GM18951 (cell line): ENCODE data around the gene RUNX1.

Experiments
- POLR2A ChIP-seq: IDR thresholded peaks from 4 replicates; pipeline ENCODE4 v1.6.1; 2011; ENCODE audit warnings: mild to moderate bottlenecking; ENCODE audit not compliant: insufficient read length, insufficient read depth; ENCODE audit errors: extremely low read depth
- in situ Hi-C: fragments of 300-500 bp; cut with MboI; formaldehyde crosslinking; loops from one replicate; pipeline ENCODE4 v1.12.0; 2022; ENCODE audit warnings: low sequenced_read_pairs, mixed read lengths, inconsistent platforms; ENCODE audit not compliant: unreplicated experiment

Gene RUNX1

DNA sequence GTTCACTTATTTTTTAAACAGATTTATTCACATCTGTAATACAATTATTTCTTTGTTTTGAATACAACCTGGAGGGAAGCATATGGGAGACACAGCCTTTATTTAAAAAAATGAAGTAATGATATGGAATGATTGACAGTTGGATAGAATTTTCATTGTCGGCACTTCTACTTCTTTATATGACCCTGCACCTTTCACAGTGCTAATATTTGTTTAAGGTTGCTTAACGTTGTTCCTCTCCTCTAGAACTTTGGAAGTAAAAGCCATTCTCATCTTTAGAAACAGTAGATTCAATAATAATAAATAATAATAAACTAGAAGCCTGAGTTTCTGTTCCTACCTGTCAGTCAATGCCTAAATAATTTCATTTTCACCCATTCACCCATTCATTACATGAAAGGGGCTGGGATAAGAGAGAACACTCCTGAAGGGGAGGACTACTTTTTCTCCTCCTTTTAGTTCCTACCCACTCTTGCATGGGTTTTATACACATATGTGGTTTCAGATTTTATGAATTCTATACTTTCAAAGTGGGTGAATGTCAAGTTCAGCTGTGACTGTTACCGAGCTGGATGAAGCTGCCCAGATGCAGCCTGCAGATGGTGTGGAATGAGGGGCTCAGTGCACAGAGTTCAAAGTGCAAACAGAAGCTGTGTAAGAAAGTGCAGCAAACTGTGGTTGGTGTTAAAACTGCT, 9.4 kb downstream of the RUNX1 start:
- TF ChIP-seq POLR2A, result no peak
- in situ Hi-C loops, result no loop called here

DNA sequence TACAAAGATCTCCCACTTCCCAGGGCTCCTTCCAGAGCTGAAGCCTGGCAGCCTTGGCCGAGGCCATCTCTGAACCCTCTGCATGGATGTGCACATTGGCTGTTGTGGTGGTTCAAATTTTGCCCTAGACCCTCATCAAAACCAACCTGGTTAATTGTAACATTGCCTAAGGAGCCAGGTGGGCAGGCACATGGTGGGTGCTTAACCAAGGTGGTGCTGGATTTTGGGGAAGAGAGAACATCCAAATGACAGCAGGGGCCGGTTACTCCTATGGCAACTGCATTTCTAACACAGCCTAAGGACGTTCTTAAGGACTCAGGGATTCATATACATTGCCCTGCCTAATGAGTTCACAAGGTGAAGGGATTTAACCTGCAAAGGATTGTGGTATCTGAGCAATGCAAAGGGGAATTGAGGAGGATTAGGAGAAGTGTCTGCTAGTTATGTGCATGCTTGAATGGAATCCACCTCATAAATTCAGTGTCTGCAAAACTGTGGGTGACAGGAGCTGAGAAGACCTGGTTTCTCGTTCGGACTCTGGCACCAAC, 10.3 kb downstream of the RUNX1 start:
- no peak for TF ChIP-seq POLR2A
- in situ Hi-C loops, result no loop called here

DNA sequence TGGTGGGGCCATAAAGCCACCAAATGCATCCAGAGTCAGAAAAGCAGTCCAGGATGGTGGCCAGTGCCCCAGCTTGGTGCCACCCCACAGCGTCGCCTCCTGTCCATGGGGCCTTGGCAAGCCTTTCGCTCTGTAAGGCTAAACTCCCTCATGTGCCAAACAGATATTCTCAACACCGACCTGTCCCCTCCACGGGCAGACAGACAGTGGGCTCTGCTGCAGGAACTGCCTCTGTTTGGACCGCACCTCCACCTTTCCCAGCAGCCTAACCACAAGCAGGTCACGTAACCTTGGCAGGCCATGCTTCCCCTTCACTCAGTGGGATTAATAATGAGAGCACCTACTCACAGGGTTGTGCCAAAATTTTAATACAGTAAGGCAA, 11.7 kb downstream of the RUNX1 start:
- TF ChIP-seq POLR2A, result no peak
- in situ Hi-C loops, result no loop called here

DNA sequence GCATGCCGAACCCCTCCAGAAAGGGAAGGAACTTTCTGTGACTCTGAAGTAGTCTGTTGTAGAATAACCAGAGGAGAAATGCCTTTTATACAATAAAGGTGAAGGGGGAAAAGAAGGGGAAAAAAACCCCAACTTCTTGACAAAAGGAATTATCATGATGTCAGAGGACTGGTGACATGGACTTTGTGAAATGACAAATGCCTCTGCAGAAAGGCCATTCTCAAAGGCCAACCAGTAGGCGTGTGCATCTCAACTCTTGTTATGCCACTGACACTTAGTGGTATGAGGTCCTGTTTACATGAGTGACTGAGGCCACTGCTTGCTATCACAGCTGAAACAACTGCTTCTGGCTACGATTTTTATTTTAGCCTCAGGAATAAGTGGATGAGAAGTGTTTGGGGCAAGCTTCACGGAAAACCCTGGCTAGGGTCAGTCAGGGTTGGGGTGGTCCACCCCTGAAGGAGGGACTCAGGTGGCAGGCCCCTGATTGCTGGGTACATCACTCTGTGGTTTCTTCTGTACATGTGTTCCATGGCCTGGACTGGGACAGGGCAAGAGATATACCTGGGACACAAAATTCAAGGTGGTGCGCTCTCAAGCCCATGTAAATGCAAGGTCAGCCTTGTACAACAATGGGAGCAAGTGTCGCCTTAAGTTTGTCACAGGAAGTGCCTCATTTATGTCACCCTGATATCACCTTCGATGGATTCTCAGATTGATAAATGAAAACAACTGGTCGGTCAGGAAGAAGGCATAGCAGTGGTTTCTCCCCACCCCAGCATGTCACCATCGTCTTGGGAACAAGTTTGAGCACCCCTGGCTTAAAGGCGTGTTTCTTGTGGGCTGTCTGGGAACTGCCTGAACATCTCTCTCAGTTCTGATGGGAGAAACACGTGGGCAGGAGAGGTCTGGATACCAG, 12.4 kb downstream of the RUNX1 start:
- in situ Hi-C loops, result no loop called here
- TF ChIP-seq POLR2A, result no peak

DNA sequence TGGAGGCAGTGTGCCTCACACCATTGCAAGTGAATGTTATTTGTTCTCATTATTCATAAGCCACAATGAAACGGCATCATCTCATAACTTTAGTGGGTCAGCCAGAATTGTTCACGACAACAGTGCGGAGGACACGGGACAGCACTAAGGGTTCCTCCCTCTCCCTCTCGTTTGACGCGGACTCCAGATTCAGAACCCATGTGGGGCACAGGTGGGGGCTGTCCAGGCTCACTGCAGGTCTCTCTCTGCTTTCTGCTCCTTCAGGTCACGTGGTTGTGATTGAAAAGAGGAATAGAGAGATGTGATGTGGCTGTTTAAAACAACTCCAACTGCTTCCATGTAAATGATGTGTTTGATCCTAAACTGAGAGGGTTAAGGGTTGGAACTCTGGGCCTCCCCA, 13.5 kb downstream of the RUNX1 start:
- in situ Hi-C loops, result no loop called here
- no peak for TF ChIP-seq POLR2A

DNA sequence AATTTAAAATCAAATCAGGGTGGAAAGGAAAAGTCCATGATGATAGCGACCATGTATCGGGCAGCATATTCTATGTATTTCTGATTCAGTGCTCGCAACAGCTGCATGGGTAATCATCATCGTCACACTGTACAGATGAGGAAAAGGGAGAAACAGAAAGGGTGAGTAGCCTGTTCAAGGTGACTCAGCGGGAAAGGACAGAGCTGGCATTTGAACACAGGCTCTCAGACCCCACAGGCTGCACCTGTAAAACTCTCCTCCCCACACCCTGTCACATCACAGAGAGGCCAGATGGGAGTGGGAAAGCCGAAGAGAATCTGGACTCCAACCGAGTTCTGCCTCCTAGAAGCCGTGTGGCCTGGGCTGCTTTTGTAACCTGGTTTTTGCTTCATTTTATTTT, 14.0 kb downstream of the RUNX1 start:
- in situ Hi-C loops, result no loop called here
- TF ChIP-seq POLR2A, result no peak

DNA sequence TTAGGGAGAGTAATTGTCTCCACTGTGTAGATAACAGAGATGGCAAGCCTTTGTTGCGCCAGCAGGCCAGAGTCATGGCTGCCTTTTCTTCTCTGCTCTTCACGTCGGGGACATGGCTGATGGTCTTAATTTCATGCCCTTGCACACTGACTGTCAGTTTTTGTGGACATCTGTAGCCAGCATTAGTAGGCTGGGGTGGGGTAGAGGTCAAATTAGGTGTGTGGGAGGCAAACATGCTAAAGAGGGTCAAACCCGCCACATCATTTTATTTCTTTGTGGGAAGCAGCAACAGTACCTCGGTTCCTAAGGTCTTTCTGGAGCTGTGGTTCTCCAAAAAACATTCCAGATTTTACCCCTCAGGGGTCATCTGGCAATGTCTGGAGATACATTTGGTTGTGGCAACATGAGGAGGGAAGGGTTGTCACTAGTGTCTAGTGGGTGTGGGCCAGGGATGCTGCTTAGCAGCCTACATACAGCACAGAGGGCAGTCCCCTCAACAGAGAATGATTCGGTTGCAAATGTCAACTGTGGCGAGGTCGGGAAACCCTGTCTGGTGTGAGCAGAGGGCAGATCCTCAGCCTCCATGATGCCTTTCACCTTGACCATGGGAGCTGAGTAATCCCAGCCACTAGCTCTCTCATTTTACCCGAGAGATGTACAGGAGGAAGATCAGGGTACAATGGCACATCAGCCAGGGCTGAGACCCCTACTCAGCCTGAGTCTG, 14.7 kb downstream of the RUNX1 start:
- in situ Hi-C loops, result no loop called here

DNA sequence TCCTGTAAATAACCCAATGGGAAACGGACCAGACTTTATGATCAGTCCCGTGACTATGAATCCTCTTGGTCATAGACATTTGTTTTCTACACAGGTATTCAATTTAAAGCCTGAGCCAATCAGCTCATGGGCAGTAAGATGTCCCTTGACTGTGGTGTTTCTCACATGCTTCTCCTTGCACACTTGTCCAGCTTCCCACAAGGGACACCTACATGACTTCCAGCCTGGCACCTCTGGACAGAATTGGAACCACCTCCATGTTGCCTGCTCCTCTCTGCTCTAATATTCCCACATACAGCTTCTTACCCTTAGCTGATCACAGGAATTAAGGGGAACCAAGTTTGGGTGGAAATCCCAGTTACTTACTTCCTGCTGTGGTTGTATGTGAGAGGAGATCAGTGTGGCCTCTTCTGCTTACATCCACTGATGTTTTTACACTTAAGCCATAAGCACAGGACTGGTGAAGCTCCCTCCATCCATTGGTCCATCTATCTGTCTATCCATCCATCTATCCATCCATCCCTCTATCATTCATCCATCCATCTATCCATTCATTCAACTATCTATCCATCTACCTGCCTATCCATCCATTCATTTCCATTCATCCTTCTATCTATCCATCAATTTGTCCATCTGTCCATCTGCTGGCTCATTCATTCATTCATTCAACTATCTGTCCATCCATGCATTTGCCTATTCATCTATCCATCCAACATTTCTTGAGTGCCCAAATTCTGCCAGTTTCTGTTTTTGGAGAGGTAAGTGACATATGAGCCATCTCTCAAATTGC, 16.4 kb downstream of the RUNX1 start:
- in situ Hi-C loops, result no loop called here
- TF ChIP-seq POLR2A, result no peak

More for the DNA sequence above, 14.7 kb downstream of the RUNX1 start:
- no peak for TF ChIP-seq POLR2A

DNA sequence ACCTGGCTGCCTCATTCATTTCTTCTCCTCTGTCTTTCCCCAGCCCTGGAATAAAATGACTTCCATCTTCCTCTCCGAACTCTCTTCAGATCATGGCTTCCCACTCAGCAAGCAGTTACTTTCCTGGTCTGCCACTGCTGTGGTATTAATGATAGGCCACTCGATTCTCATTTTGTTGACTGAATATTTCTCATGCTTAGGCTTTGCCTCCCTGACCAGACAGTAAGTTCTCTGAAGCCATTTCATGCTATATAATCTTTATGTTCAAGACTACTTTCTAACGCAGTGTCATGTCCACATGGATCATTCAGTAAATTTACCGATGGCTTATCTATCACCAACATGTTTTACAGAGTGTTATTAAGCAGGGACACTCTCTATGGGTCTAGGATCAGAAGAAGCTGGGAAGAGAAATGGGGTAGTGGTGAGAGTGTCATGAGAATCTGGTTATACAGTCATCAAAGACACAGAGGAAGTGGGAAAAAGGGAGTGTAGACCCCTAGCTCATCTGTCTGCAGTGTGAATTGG, 20.6 kb downstream of the RUNX1 start:
- TF ChIP-seq POLR2A, result no peak
- in situ Hi-C loops, result no loop called here

DNA sequence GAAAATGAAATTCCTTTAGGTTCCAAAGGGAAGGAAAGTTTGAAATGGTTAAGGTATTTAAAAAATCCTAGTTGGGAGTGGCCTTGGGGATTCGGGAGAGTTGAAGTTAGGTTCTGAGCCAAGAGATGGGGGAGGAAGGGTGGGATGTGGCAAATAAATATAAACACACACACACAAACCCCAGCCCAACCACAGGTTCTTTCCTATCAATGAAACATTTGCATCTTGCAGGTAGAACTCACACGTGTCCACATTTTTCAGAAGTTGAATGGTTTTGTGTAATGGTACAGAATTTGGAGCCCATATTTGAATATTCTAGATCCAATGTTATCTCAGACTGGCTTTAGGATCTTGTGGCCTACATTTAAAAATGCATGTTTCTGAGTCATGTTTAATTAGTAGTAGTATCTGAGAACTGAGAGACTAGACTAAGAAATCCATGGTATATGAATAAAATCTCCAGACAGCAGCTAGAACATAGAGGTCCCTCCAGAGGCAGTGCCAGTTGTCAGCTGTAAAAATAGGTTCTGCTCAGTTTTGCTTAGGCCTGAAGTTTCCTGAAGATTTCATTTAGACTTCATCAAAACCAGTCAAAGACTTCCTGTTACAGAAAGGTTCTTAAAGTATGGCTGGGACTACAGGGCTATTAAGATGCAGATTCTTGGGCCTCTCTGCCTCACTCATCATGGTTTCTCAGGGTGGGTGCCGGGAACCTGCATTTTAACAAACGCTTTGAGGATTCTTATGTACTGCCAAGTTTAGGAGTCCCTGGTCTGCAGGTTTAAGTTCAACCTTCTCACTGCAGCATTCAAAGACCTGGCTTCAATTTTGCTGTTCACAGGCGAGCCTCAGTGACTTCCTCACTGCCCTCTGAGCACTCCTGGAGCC, 21.3 kb downstream of the RUNX1 start:
- in situ Hi-C loops, result no loop called here
- TF ChIP-seq POLR2A, result no peak
